ENCODE measurements around the gene WWOX. TPM values are rescaled to one million over a fixed set of nuclear protein-coding genes. Genes with fewer than 3 reads are reported as not detected.
"Not testable (repeated sequence)": the region's sequence is repeated elsewhere in the genome, so short reads cannot be mapped to it uniquely, and the experiment has no call there.

WWOX gene
- total and polyA plus RNA-seq, 2 donors (not counting 1 experiment from before 2014, with no cell fraction given): 10.5 to 42.3 TPM

DNA sequence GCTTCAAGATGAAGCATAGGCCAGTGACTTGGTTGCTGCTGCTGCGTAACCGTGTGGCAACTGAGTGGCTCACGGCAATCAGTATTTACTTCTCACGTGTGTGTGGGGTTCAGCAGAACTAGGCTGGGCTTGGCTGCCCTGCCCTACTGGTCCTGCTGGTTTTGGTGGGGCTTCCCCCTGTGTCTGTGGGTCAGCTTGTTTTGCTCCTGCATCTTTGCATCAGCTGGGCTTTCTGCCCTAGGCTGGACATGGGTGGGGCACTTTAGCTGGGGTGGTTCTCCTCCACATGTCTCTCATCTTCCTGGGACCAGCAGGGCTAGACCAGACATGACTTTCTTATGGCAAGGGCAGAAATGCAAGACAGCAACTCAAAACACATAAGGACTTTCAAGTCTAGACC, 950.6 kb downstream of the WWOX start:
- POLR2A ChIA-PET: no interaction called here
- no peak overlapping the region for H3K4me2 ChIP-seq (replicated peaks; ENCODE audit: low read depth, low read length, poor library complexity, severe bottlenecking)
- H3K36me3 ChIP-seq (replicated peaks in 1 of 2; ENCODE audit: control extremely low read depth in 1 of 2, control insufficient read depth in 1 of 2, extremely low read depth in 1 of 2, insufficient read depth in 2 of 2, low read length in 1 of 2): no peaks in the 10 kb centered on the region
- H3K9me3 Mint-ChIP-seq (ENCODE audit: insufficient read depth): no peaks in the 10 kb centered on the region
- no peak overlapping the region for H3K4me3 ChIP-seq (ENCODE audit: control extremely low read depth in 1 of 5, extremely low read depth in 1 of 5, insufficient read depth in 1 of 5, low read depth in 2 of 5, low read length in 4 of 5)
- TF ChIP-seq EZH2 (IDR thresholded peaks at IDR 0.05; ENCODE audit: borderline replicate concordance, insufficient read depth, low read depth, low read length, poor library complexity, severe bottlenecking): no peak
- TF ChIP-seq, protein P1, sequence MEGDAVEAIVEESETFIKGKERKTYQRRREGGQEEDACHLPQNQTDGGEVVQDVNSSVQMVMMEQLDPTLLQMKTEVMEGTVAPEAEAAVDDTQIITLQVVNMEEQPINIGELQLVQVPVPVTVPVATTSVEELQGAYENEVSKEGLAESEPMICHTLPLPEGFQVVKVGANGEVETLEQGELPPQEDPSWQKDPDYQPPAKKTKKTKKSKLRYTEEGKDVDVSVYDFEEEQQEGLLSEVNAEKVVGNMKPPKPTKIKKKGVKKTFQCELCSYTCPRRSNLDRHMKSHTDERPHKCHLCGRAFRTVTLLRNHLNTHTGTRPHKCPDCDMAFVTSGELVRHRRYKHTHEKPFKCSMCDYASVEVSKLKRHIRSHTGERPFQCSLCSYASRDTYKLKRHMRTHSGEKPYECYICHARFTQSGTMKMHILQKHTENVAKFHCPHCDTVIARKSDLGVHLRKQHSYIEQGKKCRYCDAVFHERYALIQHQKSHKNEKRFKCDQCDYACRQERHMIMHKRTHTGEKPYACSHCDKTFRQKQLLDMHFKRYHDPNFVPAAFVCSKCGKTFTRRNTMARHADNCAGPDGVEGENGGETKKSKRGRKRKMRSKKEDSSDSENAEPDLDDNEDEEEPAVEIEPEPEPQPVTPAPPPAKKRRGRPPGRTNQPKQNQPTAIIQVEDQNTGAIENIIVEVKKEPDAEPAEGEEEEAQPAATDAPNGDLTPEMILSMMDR (IDR thresholded peaks at IDR 0.05): no peak
- no peak for DNase-seq
- no peaks in the 10 kb centered on the region for H4K20me1 ChIP-seq (ENCODE audit: control insufficient read depth, insufficient read depth, low read length, poor library complexity, severe bottlenecking)
- H3K4me1 Mint-ChIP-seq: peaks cover 2% of the 10 kb centered on the region
- no peak overlapping the region for H3K9ac ChIP-seq (ENCODE audit: low read length)
- H3K9me3 ChIP-seq (ENCODE audit: control extremely low read depth in 1 of 3, control insufficient read depth in 2 of 3, insufficient read depth in 1 of 3, low read length in 2 of 3): no peaks in the 10 kb centered on the region
- no peak overlapping the region for H3K4me3 Mint-ChIP-seq
- no peak overlapping the region for H3K27ac Mint-ChIP-seq
- no peaks in the 10 kb centered on the region for H3K27me3 ChIP-seq (replicated peaks in 1 of 4; ENCODE audit: control extremely low read depth in 1 of 4, control insufficient read depth in 3 of 4, insufficient read depth in 4 of 4, low read length in 3 of 4)
- ATAC-seq (ENCODE audit: low read depth): no peak
- 93% methylated on average over 4 of the region's 4 CpGs for WGBS (ENCODE audit: insufficient coverage)
- CTCF ChIA-PET: interaction anchor here (0.7 to 0.8 kb wide), 3 partner anchors 8 to 20 kb away, joined by 3 read pairs; no protein-coding TSS in a partner anchor
- H2AFZ ChIP-seq (ENCODE audit: insufficient read depth, low read depth, low read length, poor library complexity, severe bottlenecking): no peak overlapping the region
- no peak overlapping the region for H3K27ac ChIP-seq (ENCODE audit: low read length in 2 of 2)
- H3K4me1 ChIP-seq (ENCODE audit: control insufficient read depth in 2 of 2, insufficient read depth in 2 of 2, low read length in 2 of 2): no peaks in the 10 kb centered on the region
- H3K27me3 Mint-ChIP-seq: peaks cover 5% of the 10 kb centered on the region
- intact Hi-C loops (cut with micrococcal nuclease): no loop called here
- no peaks in the 10 kb centered on the region for H3K79me2 ChIP-seq (ENCODE audit: control insufficient read depth, insufficient read depth, low read length)

DNA sequence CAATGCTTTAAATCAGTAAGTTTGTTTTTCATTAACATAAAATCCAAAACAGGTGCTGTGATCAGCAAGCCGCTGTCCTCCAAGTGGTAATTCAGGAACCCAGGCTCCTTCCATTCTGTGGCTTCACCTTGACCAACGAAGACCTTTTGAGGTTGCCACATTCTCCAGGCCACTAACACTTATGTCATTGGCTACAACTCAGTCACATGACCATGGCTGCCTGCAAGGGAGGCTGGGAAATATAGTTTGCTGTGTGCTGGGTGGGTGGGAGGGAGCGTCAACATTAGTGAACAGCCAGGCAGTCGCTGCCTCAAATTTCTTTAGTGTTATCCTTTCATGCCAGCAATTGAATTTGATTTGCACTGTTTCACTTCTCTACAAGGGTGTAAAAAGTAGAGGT, 951.9 kb downstream of the WWOX start:
- H3K36me3 ChIP-seq (replicated peaks in 1 of 2; ENCODE audit: control extremely low read depth in 1 of 2, control insufficient read depth in 1 of 2, extremely low read depth in 1 of 2, insufficient read depth in 2 of 2, low read length in 1 of 2): no peaks in the 10 kb centered on the region
- no peaks in the 10 kb centered on the region for H3K79me2 ChIP-seq (ENCODE audit: control insufficient read depth, insufficient read depth, low read length)
- TF ChIP-seq, protein P1 (IDR thresholded peaks at IDR 0.05): no peak
- no peak for TF ChIP-seq EZH2 (IDR thresholded peaks at IDR 0.05; ENCODE audit: borderline replicate concordance, insufficient read depth, low read depth, low read length, poor library complexity, severe bottlenecking)
- no peak overlapping the region for H3K9ac ChIP-seq (ENCODE audit: low read length)
- H3K27me3 ChIP-seq (replicated peaks in 1 of 4; ENCODE audit: control extremely low read depth in 1 of 4, control insufficient read depth in 3 of 4, insufficient read depth in 4 of 4, low read length in 3 of 4): no peaks in the 10 kb centered on the region
- ATAC-seq (ENCODE audit: low read depth): no peak
- H3K4me2 ChIP-seq (replicated peaks; ENCODE audit: low read depth, low read length, poor library complexity, severe bottlenecking): no peak overlapping the region
- DNase-seq: no peak
- no peaks in the 10 kb centered on the region for H3K4me1 ChIP-seq (ENCODE audit: control insufficient read depth in 2 of 2, insufficient read depth in 2 of 2, low read length in 2 of 2)
- CTCF ChIA-PET: no interaction called here
- no peak overlapping the region for H3K4me3 ChIP-seq (ENCODE audit: control extremely low read depth in 1 of 5, extremely low read depth in 1 of 5, insufficient read depth in 1 of 5, low read depth in 2 of 5, low read length in 4 of 5)
- H3K27ac ChIP-seq (ENCODE audit: low read length in 2 of 2): no peak overlapping the region
- H4K20me1 ChIP-seq (ENCODE audit: control insufficient read depth, insufficient read depth, low read length, poor library complexity, severe bottlenecking): no peaks in the 10 kb centered on the region
- no CpG with 5 or more reads among the region's 4 CpGs for WGBS (ENCODE audit: insufficient coverage)
- no peaks in the 10 kb centered on the region for H3K9me3 Mint-ChIP-seq (ENCODE audit: insufficient read depth)
- intact Hi-C loops (cut with micrococcal nuclease): no loop called here
- H3K27ac Mint-ChIP-seq: no peak overlapping the region
- POLR2A ChIA-PET: no interaction called here
- peaks cover 2% of the 10 kb centered on the region for H3K4me1 Mint-ChIP-seq
- peaks cover 5% of the 10 kb centered on the region for H3K27me3 Mint-ChIP-seq
- H2AFZ ChIP-seq (ENCODE audit: insufficient read depth, low read depth, low read length, poor library complexity, severe bottlenecking): no peak overlapping the region
- no peak overlapping the region for H3K4me3 Mint-ChIP-seq
- H3K9me3 ChIP-seq (ENCODE audit: control extremely low read depth in 1 of 3, control insufficient read depth in 2 of 3, insufficient read depth in 1 of 3, low read length in 2 of 3): no peaks in the 10 kb centered on the region

DNA sequence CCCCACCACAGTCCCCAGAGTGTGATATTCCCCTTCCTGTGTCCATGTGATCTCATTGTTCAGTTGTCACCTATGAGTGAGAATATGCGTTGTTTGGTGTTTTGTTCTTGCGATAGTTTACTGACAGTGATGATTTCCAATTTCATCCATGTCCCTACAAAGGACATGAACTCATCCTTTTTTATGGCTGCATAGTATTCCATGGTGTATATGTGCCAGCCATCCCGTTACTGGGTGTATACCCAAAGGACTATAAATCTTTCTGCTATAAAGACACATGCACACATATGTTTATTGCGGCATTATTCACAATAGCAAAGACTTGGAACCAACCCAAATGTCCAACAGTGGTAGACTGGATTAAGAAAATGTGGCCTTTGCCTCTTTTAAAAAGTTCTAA, 952.7 kb downstream of the WWOX start:
- H3K4me1 Mint-ChIP-seq; H3K27me3 ChIP-seq (replicated peaks in 1 of 4; ENCODE audit: control extremely low read depth in 1 of 4, control insufficient read depth in 3 of 4, insufficient read depth in 4 of 4, low read length in 3 of 4); H3K79me2 ChIP-seq (ENCODE audit: control insufficient read depth, insufficient read depth, low read length); H3K36me3 ChIP-seq (replicated peaks in 1 of 2; ENCODE audit: control extremely low read depth in 1 of 2, control insufficient read depth in 1 of 2, extremely low read depth in 1 of 2, insufficient read depth in 2 of 2, low read length in 1 of 2); H3K9ac ChIP-seq (ENCODE audit: low read length); H3K9me3 ChIP-seq (ENCODE audit: control extremely low read depth in 1 of 3, control insufficient read depth in 2 of 3, insufficient read depth in 1 of 3, low read length in 2 of 3); H3K4me1 ChIP-seq (ENCODE audit: control insufficient read depth in 2 of 2, insufficient read depth in 2 of 2, low read length in 2 of 2); POLR2A ChIA-PET; H3K27ac Mint-ChIP-seq; H3K9me3 Mint-ChIP-seq (ENCODE audit: insufficient read depth); H3K4me2 ChIP-seq (replicated peaks; ENCODE audit: low read depth, low read length, poor library complexity, severe bottlenecking); H2AFZ ChIP-seq (ENCODE audit: insufficient read depth, low read depth, low read length, poor library complexity, severe bottlenecking); DNase-seq; H3K27ac ChIP-seq (ENCODE audit: low read length in 2 of 2); H3K27me3 Mint-ChIP-seq; ATAC-seq (ENCODE audit: low read depth); H3K4me3 Mint-ChIP-seq; intact Hi-C loops (cut with micrococcal nuclease); CTCF ChIA-PET; H3K4me3 ChIP-seq (ENCODE audit: control extremely low read depth in 1 of 5, extremely low read depth in 1 of 5, insufficient read depth in 1 of 5, low read depth in 2 of 5, low read length in 4 of 5); H4K20me1 ChIP-seq (ENCODE audit: control insufficient read depth, insufficient read depth, low read length, poor library complexity, severe bottlenecking): not testable (repeated sequence)
- WGBS (ENCODE audit: insufficient coverage): 100% methylated on average over 1 of the region's 4 CpGs
